Raji (cell line): Measurements from ENCODE around the gene DPP8.

Source experiments
- POLR2A ChIP-seq: IDR thresholded peaks from 2 replicates; pipeline ENCODE4 v1.6.1; 2011; ENCODE audit warnings: low read depth, low read length, control low read depth; ENCODE audit not compliant: insufficient read depth

DPP8 gene

DNA sequence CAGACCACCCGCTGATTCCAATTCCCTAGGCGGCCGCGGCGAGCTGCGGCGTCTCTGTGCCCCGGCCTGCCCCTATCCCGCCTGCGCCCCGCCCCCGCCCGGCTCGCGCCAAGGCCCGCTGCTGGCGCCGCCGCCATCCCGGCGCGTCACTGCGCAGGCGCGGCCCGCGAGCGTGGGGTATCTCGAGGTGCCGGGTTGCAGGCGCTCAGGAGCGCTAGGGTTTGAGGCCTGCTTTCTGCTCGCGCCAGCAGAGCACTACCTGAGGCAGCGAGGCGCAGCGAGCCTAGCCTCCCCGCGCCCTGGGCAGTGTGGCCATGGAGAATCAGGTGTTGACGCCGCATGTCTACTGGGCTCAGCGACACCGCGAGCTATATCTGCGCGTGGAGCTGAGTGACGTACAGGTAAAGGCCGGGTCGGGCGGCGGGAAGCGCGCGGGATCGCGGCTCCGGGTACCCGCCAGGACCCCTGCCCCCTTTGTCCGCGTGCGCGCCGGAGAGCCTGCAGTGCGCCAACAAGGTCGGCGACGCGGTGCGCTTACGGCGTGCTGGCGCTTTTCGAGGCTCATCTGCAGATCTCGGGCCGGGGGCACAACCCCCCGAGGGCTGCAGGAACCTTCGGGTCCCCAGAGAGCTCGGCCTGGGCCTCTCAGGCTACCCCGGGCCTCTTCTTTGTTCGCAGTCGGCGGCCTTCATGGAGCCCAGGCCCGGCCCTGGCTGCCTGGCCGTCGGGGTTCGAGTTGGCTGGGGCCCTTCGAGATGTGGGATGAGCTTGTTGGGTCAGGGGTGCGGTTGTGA lies 13.0 kb upstream of the DPP8 start, which contains the start of gene HACD3:
TSS of gene HACD3 (plus strand) at position 146 of the 794 bp plus-strand sequence. CDS start at position 315, 169 bp downstream.
- peak; percentile 94 for TF ChIP-seq POLR2A

DNA sequence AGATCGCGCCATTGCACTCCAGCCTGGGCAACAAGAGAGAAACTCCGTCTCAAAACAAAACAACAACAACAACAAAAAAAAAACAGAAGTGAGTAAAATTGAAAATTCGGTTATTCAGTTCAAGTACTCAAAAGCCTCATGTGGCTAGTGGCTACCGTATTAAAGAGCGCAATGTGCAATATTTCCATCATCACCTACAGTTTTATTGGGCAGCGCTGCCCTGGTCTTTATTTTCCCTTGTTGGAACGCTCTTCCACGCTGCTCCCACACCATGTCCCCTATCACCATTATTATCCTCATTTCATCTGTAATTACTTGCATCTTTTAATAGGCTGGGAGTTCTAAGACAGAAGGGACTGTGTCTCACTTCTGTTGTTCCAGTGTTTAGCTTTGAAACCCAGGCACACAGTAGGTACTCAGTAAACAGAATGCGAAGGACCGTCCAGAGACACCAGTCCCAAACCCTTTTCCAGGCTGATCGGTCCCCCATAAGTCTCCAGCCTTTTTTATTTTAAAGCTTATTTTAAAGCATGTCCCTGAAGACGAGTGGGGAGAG lies 12.4 kb upstream of the DPP8 start:
- no peak for TF ChIP-seq POLR2A

DNA sequence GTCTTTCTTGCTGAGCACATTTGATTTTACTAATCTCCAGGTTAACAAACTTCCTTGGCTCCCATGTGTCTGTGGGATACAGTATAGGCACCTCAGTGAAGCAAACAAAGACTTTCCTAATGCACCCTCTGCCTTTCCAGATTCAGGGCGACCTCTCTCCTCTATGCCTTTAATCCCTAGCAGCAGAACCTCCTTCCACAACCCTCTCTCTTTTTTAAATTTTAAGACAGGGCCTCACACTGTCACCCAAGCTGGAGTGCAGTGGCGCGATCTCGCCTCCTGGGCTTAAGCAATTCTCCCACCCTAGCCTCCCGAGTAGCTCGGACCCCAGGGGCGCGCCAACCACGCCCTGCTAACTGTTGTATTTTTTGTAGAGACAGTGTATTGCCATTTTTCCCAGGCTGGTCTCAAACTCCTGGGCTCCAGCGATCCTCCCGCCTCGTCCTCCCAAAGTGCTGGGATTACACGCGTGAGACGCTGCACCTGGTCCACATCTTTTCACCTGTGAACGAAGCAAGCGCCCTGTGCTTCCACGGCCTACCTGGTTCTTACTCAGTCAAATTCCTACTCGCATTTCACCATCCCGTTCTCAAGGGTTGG lies 11.1 kb upstream of the DPP8 start:
- TF ChIP-seq POLR2A: no peak

DNA sequence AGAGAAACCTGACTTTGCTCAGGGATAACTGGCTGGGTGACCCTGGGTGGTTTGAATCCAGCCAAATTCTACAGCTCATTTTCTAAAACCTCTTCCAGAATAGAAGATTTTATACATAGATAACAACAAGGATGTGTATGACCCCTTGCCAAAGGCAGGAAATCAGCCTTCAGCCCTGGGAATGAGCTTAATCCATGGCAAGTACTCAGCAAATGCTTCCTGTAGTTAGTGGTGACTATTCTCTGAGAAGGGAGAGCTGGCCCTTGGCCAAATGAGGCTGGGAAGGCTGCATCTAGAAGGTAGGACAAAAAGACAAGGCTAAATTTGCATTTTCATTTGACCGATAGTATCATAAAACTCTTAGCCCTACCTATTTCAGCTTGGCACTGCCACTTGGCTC lies 8.1 kb upstream of the DPP8 start:
- TF ChIP-seq POLR2A: no peak

DNA sequence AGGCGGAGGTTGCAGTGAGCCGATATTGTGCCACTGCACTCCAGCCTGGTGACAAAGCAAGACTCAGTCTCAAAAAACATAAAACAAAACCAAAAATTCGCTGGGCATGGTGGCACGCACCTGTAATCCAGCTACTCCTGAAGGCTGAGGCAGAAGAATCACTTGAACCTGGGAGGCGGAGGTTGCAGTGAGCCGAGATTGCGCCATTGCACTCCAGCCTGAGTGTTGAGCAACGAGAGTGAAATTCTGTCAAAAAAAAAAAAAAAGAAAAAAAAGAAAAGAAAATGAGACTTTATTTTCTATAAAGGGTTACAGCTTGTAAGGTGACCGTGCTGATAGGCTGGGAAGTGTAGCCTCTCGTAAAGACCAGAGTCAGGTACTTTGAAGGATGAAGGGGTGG lies 6.7 kb upstream of the DPP8 start:
- TF ChIP-seq POLR2A: no peak

DNA sequence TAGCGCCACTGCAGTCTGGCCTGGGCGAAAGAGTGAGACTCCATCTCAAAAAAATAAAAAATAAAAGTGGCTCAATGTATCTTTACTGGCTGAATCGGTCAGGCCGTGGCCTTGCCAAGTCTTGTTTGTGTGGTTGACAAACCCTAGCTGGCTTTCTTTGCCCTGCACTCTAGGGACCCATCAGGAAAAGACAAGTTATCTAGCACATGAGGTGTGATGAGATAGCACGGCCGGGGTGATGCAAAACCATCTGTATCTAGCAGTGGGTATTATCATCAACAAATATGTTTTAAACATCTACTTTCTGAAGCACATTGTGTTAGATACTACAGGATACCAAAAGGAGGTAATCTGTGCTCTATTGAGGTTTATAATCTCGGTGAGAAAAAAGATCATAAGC lies 3.9 kb upstream of the DPP8 start:
- no peak for TF ChIP-seq POLR2A

DNA sequence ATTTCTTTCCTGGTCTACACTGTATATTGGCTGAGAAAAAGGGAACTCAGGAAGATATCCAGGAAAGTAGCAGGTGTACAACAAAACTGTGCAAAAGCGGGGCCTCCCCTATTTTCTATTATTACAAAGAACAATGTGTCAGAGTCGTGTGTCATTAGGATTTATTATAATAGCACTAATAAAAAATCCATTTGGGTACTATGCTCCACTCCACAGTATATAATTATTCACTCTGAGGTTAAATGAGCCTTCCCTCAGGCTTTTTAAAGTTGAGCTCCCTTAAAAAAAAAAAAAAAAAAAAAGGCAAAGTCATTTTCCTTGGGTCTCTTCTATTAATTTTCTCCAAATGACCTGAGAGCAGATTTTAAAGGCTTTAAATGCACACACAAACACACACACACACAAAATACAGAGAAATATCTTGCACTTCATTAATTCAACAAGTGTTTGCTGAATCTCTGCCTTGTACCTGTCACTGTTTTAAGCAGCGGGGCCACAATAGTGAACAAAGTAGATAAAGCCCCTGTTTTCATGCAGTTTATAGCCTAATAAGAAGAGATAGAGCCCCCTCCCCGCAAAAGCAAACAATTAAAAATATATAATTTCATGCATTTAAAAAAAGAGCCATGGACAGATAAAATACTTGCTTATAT lies 1.3 kb upstream of the DPP8 start:
- no peak for TF ChIP-seq POLR2A

DNA sequence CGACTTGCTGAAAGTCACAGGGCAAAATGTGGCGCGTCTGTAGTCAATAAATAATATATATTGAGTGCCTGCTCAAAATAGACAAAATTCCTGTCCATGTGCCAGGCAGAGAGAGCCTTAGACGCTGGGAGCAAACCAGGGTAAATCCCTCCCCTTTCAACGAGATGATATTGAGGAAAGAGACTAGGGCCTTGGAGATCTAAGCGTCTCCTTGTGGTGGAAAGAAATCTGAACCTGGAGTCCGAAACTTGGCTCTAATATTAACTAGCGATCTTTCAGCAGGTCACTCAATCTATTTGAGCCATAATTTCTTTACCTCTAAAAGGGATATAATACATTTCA lies 348 bp upstream of the DPP8 start:
- TF ChIP-seq POLR2A: no peak

DNA sequence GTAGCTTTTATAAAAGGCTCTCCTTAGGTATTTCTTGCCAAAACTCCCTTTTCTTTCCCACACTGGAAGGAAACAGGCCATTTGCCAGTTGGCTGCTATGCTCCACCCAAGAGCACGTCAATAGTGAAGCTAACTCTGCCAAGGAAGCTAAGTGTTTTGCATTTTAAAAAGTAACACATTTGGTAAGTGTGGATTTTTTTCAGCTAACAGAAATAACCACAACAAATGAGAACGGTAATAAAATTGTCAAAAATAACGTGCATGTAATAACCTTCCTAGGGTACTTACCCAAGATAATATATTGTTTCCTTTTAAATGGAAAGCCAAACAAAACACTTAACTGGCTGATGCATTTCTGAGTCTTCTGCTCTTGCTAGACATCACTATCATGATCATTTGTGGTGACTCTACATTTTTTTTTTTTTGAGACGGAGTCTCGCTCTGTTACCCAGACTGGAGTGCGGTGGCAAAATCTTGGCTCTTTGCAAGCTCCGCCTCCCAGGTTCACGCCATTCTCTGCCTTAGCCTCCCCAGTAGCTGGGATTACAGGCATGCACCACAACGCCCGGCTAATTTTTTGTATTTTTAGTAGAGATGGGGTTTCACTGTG lies 4.6 kb downstream of the DPP8 start:
- no peak for TF ChIP-seq POLR2A

DNA sequence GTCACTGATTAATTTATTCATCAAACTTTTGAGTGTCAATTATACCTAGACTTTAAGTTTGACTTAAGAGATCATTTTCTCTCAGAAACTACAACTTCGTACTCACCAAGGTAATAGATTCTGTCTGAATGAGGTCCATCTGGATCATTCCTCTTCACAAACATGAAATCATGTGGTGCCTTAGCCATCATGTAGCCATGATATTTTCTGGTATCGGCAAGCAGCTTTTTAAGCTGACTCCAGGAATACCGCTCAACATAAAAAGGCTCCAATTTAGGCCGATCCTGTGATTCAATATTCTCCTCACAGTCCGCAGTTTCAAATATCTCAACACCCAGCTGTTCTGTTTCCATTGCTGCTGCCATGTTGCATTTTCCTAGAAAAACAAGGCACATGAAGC lies 5.3 kb downstream of the DPP8 start:
- TF ChIP-seq POLR2A: no peak

DNA sequence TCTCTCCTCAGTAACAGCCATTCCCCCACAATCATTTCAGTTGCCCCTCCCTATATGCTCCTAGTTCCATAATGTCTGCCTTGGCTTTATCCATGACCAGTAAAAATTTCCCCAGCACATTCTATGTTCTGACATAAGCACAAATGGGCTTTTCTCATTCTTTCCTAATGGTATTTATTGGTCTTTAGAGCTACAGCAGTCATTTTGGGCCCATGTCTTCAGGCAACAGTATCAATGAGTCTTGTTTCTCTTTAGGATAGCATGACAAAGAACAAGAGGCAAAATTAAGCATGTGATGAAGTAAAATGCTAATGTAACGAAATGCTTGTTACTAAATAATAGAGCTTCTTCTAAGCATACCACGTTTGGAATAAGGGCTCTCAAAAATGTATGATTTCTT lies 8.2 kb downstream of the DPP8 start:
- TF ChIP-seq POLR2A: no peak

DNA sequence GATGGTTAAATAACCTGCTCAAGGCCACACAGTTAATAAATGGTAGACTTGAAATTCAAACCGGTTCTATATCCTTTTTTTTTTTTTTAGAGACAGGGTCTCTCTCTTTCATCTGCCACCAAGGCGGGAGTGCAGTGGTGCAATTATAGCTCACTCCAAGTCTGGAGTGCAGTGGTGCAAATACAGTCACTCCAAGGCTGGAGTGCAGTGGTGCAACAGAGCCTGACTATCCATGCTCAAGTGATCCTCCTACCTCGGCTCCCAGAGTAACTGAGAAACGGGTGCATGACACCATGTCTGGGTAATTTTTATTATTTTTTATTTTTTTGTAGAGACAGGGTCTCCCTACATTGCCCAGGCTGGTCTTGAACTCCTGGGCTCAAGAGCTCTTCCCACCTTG lies 23.4 kb downstream of the DPP8 start:
- no peak for TF ChIP-seq POLR2A

DNA sequence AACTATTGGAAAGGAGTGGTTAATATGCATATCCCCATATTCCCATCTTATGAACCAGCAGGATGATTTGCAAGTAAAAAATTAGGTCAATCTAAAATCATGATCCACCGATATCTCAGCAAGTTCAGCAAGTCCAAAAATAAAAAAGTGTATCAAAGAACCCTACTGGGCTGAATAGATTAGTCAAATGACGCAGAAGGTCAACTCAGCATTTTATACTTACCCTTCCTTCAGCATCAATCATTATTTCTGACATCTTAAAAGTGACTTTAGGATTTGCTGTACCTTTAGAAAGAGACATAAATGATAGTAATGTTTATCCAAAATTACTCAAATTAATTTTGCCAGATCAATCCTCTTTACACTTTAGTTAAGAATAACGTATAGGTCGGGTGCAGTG lies 32.6 kb downstream of the DPP8 start:
- no peak for TF ChIP-seq POLR2A

DNA sequence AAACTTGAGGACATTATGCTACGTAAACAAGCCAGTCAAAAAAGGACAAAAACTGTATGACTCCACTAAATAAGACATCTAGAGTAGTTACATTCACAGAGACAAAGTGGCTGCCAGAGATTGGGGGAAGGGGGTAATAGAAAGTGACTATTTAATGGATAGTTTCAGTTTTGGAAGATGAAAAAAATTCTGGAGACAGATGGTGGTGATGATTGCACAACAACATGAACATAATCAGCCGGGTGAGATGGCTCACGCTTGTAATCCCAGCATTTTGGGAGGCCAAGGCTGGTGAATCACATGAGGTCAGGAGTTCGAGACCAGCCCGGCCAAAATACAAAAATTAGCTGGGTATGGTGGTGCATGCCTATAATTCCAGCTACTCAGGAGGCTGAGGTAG lies 40.6 kb downstream of the DPP8 start:
- TF ChIP-seq POLR2A: no peak

DNA sequence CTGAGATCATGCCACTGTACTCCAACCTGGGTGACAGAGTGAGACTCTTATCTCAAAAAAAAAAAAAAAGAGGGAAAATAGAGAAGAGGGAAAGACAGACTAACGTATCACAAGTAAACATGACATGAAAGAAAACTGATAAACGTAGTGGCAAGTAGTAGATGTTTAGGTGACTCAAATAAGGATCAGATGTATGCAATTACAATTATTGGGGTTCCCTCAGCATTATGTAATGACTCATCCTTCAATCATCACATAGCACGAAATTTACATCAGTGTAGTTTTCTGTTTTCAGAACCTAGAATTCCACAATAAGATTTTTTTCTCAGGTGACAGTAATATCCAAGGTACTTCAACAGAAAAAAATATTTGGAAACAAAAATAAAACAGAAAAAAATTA lies 46.6 kb downstream of the DPP8 start:
- TF ChIP-seq POLR2A: no peak

DNA sequence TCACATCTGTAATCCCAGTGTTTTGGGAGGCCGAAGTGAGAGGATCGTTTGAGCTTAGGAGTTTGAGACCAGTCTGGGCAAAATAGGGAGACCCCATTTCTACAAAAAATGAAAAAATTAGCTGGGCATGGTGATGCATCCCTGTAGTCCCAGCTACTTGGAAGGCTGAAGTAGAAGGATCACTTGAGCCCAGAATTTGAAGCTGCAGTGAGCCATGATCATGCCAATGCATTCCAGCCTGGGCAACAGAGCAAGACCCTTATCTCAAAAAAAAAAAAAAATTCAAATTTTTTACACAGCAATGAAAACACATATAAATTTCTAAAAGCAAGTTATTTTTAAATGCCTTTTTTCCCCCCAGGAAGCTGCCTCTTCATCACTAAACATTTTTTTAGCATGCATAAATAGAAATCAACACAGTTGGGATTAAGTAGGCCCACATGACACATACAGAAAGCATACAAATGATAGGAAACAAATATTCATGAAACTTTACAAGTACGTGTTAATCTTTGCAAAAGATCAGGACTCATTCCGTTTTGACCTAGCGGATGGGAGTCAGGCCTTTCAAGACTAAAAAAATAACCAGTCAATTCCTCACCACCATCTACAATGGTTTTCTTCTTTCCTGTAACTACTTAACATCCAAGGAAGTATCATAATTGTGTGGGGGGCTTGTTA lies 49.1 kb downstream of the DPP8 start:
- no peak for TF ChIP-seq POLR2A

DNA sequence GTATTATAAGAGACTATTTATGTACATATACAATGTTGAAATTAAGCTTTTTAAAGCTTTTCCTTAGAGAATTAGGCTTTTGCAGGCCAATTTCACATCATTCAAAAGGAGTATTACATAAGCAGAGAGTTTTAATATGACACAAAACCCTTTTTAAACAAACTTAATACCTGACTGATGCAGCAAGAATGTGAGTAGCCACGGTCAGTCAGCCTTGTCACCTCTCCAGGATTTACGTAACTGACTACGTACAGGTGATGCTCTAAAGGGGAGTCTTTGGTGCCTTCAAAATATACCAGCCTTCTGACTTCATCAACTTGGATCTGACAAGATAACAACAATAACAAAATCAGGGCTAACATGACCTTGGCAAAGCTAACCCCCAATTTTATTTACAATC lies 50.6 kb downstream of the DPP8 start:
- no peak for TF ChIP-seq POLR2A
